AG04449 (cell line): ENCODE results near the gene BCKDHB.

Experiments used
- CTCF ChIA-PET: fragments of 350-600 bp; formaldehyde crosslinking; extraction: SDS; loops from one replicate; lab custom pipeline; 2021; ENCODE audit warnings: antibody characterized with exemption; lab: Yijun Ruan, JAX
- POLR2A ChIA-PET: fragments of 400-600, 350-600 bp; formaldehyde crosslinking; extraction: SDS; loops from one replicate; lab custom pipeline; 2020; ENCODE audit warnings: antibody characterized with exemption, inconsistent platforms; lab: Yijun Ruan, JAX
- DNase-seq: peaks from one replicate; pipeline ENCODE4 v3.0.0-alpha.2; 2010; ENCODE audit warnings: low read depth, low spot score
- H3K4me3 ChIP-seq: 2 replicates; pipeline ENCODE4 v1.5.1; 2011; ENCODE audit warnings: low read depth, mild to moderate bottlenecking, control low read depth, low read length
- CTCF ChIP-seq: IDR thresholded peaks from one replicate; pipeline ENCODE4 v1.5.1; 2011; ENCODE audit warnings: mild to moderate bottlenecking, moderate library complexity, low read length, control low read depth, inconsistent platforms; ENCODE audit not compliant: insufficient read depth; ENCODE audit errors: missing control alignments

BCKDHB gene

GRCh38 chr6:80144753-80145315 lies 38.4 kb downstream of the BCKDHB start:
- ChIA-PET POLR2A (interaction anchor here (0.7 kb wide), 1 partner anchor 38 kb away, joined by 3 read pairs; the partner anchor contains the start of gene BCKDHB), CTCF (interaction anchor here (0.9 kb wide), 1 partner anchor 11 kb away, joined by 4 read pairs; no protein-coding TSS in a partner anchor)
- no peak for DNase-seq
- H3K4me3 ChIP-seq: no peak overlapping the region
- no peak for TF ChIP-seq CTCF

- ChIA-PET CTCF (interaction anchor here (0.8 kb wide), 1 partner anchor 10 kb away, joined by 3 read pairs; no protein-coding TSS in a partner anchor), POLR2A (no interaction called here)
- H3K4me3 ChIP-seq: no peak overlapping the region
- DNase-seq: no peak
- no peak for TF ChIP-seq CTCF
Observed at GRCh38 chr6:80145509-80145908, 39.0 kb downstream of the BCKDHB start.

GRCh38 chr6:80145921-80146320 lies 39.5 kb downstream of the BCKDHB start:
- ChIA-PET POLR2A (no interaction called here), CTCF (interaction anchor here (0.8 kb wide), 1 partner anchor 9 kb away, joined by 3 read pairs; no protein-coding TSS in a partner anchor)
- TF ChIP-seq CTCF: no peak
- H3K4me3 ChIP-seq: no peak overlapping the region
- DNase-seq: no peak

- no peak for DNase-seq
- H3K4me3 ChIP-seq: no peak overlapping the region
- POLR2A ChIA-PET: interaction anchor here (0.5 kb wide), 1 partner anchor 453 kb away, joined by 3 read pairs; no protein-coding TSS in a partner anchor
- CTCF ChIA-PET: no interaction called here
- no peak for TF ChIP-seq CTCF
Observed at GRCh38 chr6:80148220-80148619, 41.7 kb downstream of the BCKDHB start.

GRCh38 chr6:80151635-80152034 lies 45.2 kb downstream of the BCKDHB start:
- no peak overlapping the region for H3K4me3 ChIP-seq
- no peak for DNase-seq
- ChIA-PET POLR2A (no interaction called here), CTCF (no interaction called here)
- no peak for TF ChIP-seq CTCF

GRCh38 chr6:80154160-80154559 lies 47.7 kb downstream of the BCKDHB start:
- no peak overlapping the region for H3K4me3 ChIP-seq
- no peak for TF ChIP-seq CTCF
- ChIA-PET POLR2A (no interaction called here), CTCF (no interaction called here)
- DNase-seq: no peak
